Mucosa of stomach (tissue), 1 donor: ENCODE data around the gene CGNL1.
A peak's percentile ranks its signal among the peaks of the same experiment; 100 is the strongest.

Experiments used
- H3K27me3 ChIP-seq: one replicate; pipeline ENCODE4 v1.7.0; 2013; ENCODE audit warnings: mild to moderate bottlenecking, low read length; ENCODE audit not compliant: control insufficient read depth, insufficient read depth
- H3K36me3 ChIP-seq: one replicate; pipeline ENCODE4 v1.7.0; 2013; ENCODE audit warnings: low read length; ENCODE audit not compliant: control insufficient read depth, insufficient read depth
- H3K4me1 ChIP-seq: one replicate; pipeline ENCODE4 v1.7.0; 2013; ENCODE audit warnings: mild to moderate bottlenecking, low read length; ENCODE audit not compliant: control insufficient read depth, insufficient read depth
- H3K4me3 ChIP-seq: one replicate; pipeline ENCODE4 v1.7.0; 2013; ENCODE audit warnings: low read length
- H3K9ac ChIP-seq: one replicate; pipeline ENCODE4 v1.7.0; 2013; ENCODE audit warnings: mild to moderate bottlenecking, low read length, moderate library complexity
- H3K9me3 ChIP-seq: one replicate; pipeline ENCODE4 v1.7.0; 2013; ENCODE audit warnings: mild to moderate bottlenecking, low read length, moderate library complexity; ENCODE audit not compliant: control insufficient read depth
- donor health status: Pancreatic carcinoma.

The CGNL1 gene

GRCh38 chr15:57437564-57437963 lies 61.3 kb downstream of the CGNL1 start:
- no peak overlapping the region for H3K9ac ChIP-seq
- H3K9me3 ChIP-seq, result no peaks in the 10 kb centered on the region
- no peak overlapping the region for H3K4me3 ChIP-seq
- H3K4me1 ChIP-seq, result peaks cover 14% of the 10 kb centered on the region
- H3K27me3 ChIP-seq, result no peaks in the 10 kb centered on the region
- H3K36me3 ChIP-seq, result no peaks in the 10 kb centered on the region

- H3K27me3 ChIP-seq, result no peaks in the 10 kb centered on the region
- no peak overlapping the region for H3K4me3 ChIP-seq
- no peaks in the 10 kb centered on the region for H3K36me3 ChIP-seq
- peaks cover 13% of the 10 kb centered on the region for H3K4me1 ChIP-seq
- H3K9me3 ChIP-seq, result no peaks in the 10 kb centered on the region
- H3K9ac ChIP-seq, result no peak overlapping the region
Measured at GRCh38 chr15:57438166-57438565, 61.9 kb downstream of the CGNL1 start.

- H3K9me3 ChIP-seq, result no peaks in the 10 kb centered on the region
- H3K27me3 ChIP-seq, result no peaks in the 10 kb centered on the region
- no peak overlapping the region for H3K9ac ChIP-seq
- peaks cover 13% of the 10 kb centered on the region for H3K4me1 ChIP-seq
- no peaks in the 10 kb centered on the region for H3K36me3 ChIP-seq
- no peak overlapping the region for H3K4me3 ChIP-seq
Measured at GRCh38 chr15:57439128-57440027, 63.1 kb downstream of the CGNL1 start.

GRCh38 chr15:57440167-57440566 lies 63.9 kb downstream of the CGNL1 start:
- H3K36me3 ChIP-seq, result no peaks in the 10 kb centered on the region
- no peak overlapping the region for H3K4me3 ChIP-seq
- H3K9ac ChIP-seq, result no peak overlapping the region
- peaks cover 20% of the 10 kb centered on the region for H3K4me1 ChIP-seq
- no peaks in the 10 kb centered on the region for H3K9me3 ChIP-seq
- no peaks in the 10 kb centered on the region for H3K27me3 ChIP-seq

- H3K36me3 ChIP-seq, result no peaks in the 10 kb centered on the region
- peak overlapping the region; percentile 26 for H3K9ac ChIP-seq
- H3K9me3 ChIP-seq, result no peaks in the 10 kb centered on the region
- peaks cover 23% of the 10 kb centered on the region for H3K4me1 ChIP-seq
- H3K27me3 ChIP-seq, result no peaks in the 10 kb centered on the region
- no peak overlapping the region for H3K4me3 ChIP-seq
Measured at GRCh38 chr15:57440799-57441198, 64.5 kb downstream of the CGNL1 start.

DNA sequence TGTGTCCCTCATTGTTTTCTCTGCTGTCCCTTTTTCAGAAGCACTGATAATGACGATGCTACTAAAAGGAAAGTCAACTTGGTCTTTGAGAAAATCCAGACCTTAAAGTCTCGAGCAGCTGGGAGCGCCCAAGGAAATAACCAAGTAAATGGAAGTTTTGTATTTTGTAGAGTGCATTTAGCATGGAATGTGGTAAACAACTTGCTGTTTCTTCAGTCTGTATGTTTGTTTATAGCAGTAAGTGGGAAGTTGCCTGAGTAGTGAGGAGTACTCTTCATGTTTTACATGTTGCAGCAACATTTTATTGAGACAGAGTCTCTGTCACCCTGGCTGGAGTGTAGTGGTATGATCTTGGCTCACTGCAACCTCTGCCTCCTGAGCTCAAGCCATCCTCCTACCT lies 66.0 kb downstream of the CGNL1 start:
- Histone ChIP-seq H3K9ac (no peak overlapping the region), H3K4me3 (no peak overlapping the region), H3K36me3 (no peaks in the 10 kb centered on the region), H3K27me3 (no peaks in the 10 kb centered on the region), H3K4me1 (peaks cover 22% of the 10 kb centered on the region), H3K9me3 (no peaks in the 10 kb centered on the region)

DNA sequence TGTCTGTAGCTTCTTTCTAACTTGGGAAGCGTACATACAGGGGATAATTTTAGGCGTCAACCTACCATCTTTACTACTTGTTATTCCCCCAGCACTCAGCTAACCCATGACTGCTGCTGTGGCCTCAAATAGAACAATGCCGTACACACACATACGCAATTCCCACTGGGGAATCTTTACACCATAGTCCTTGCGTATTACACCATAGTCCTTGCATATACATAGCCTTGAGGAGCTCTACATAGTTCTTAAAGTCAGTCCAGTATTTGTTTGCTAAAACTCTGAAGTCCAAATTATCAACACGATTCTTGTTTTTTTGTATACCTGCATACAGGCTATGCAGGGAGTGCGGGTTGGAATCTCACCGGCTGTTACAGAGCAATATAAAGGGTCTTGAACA lies 67.2 kb downstream of the CGNL1 start:
- Histone ChIP-seq H3K36me3 (no peaks in the 10 kb centered on the region), H3K27me3 (no peaks in the 10 kb centered on the region), H3K9me3 (no peaks in the 10 kb centered on the region), H3K4me1 (peaks cover 22% of the 10 kb centered on the region), H3K9ac (no peak overlapping the region), H3K4me3 (no peak overlapping the region)

GRCh38 chr15:57444877-57445513 lies 68.7 kb downstream of the CGNL1 start:
- Histone ChIP-seq H3K27me3 (no peaks in the 10 kb centered on the region), H3K9ac (no peak overlapping the region), H3K4me1 (peaks cover 22% of the 10 kb centered on the region), H3K4me3 (no peak overlapping the region), H3K9me3 (no peaks in the 10 kb centered on the region), H3K36me3 (no peaks in the 10 kb centered on the region)

- no peaks in the 10 kb centered on the region for H3K9me3 ChIP-seq
- H3K9ac ChIP-seq, result no peak overlapping the region
- no peaks in the 10 kb centered on the region for H3K36me3 ChIP-seq
- H3K4me1 ChIP-seq, result peaks cover 22% of the 10 kb centered on the region
- no peaks in the 10 kb centered on the region for H3K27me3 ChIP-seq
- H3K4me3 ChIP-seq, result no peak overlapping the region
Measured at GRCh38 chr15:57445872-57446271, 69.6 kb downstream of the CGNL1 start.

DNA sequence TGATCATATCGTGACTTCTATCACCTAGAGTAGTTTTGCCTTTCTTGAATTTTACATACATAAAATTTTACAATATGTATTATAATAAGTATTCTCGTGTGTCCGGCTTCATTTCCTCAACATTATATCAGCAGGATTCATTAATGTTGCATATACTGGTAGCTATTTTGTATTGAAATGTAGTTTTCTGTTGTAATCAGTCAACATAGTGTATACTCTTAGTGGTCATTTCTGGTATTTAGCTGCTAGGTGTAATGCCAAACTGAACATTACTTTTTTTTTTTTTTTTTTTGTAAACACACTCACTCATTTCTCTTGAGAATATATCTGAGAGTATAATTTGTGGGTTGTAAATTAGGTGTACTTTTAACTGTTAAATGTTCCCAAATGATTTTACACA lies 70.1 kb downstream of the CGNL1 start:
- Histone ChIP-seq H3K36me3 (no peaks in the 10 kb centered on the region), H3K9ac (no peak overlapping the region), H3K4me3 (no peak overlapping the region), H3K27me3 (no peaks in the 10 kb centered on the region), H3K4me1 (peaks cover 17% of the 10 kb centered on the region), H3K9me3 (no peaks in the 10 kb centered on the region)

GRCh38 chr15:57451555-57451954 lies 75.2 kb downstream of the CGNL1 start:
- Histone ChIP-seq H3K4me3 (no peak overlapping the region), H3K4me1 (no peaks in the 10 kb centered on the region), H3K36me3 (no peaks in the 10 kb centered on the region), H3K27me3 (no peaks in the 10 kb centered on the region), H3K9me3 (no peaks in the 10 kb centered on the region), H3K9ac (no peak overlapping the region)

- Histone ChIP-seq H3K9me3 (no peaks in the 10 kb centered on the region), H3K4me3 (no peak overlapping the region), H3K27me3 (no peaks in the 10 kb centered on the region), H3K36me3 (no peaks in the 10 kb centered on the region), H3K9ac (no peak overlapping the region), H3K4me1 (no peaks in the 10 kb centered on the region)
Measured at GRCh38 chr15:57452090-57452754, 75.9 kb downstream of the CGNL1 start.
